Ishikawa (cell line): Measurements from ENCODE around the gene MTRR.

Source experiments
- CEBPB ChIP-seq: IDR thresholded peaks from 2 replicates; pipeline ENCODE4 v1.6.1; 2012
- EGR1 ChIP-seq: IDR thresholded peaks from 2 replicates; pipeline ENCODE4 v1.6.1; 2012
- EP300 ChIP-seq: IDR thresholded peaks from 2 replicates; pipeline ENCODE4 v1.6.1; 2012; ENCODE audit warnings: borderline replicate concordance
- FOXM1 ChIP-seq: IDR thresholded peaks from 2 replicates; pipeline ENCODE4 v1.6.1; 2012; ENCODE audit warnings: low read depth, borderline replicate concordance
- MAX ChIP-seq: IDR thresholded peaks from 2 replicates; pipeline ENCODE4 v1.6.1; 2012
- NFIC ChIP-seq: IDR thresholded peaks from 2 replicates; pipeline ENCODE4 v1.6.1; 2012
- RAD21 ChIP-seq: IDR thresholded peaks from 2 replicates; pipeline ENCODE4 v1.6.1; 2012; ENCODE audit warnings: low read depth
- TAF1 ChIP-seq: IDR thresholded peaks from 2 replicates; pipeline ENCODE4 v1.6.1; 2012; ENCODE audit warnings: low read depth, mild to moderate bottlenecking
- TEAD4 ChIP-seq: IDR thresholded peaks from 2 replicates; pipeline ENCODE4 v1.6.1; 2012
- YY1 ChIP-seq: IDR thresholded peaks from 2 replicates; pipeline ENCODE4 v1.6.1; 2012; ENCODE audit warnings: low read depth
- TF ChIP-seq, protein P1 (sequence below): IDR thresholded peaks from 2 replicates; pipeline ENCODE4 v1.6.1; 2012
- TF ChIP-seq, protein P2 (sequence below): IDR thresholded peaks from 2 replicates; pipeline ENCODE4 v1.6.1; 2012; ENCODE audit warnings: low read depth, mild to moderate bottlenecking

GRCh38 chr5:7875151-7875550 lies 6.2 kb downstream of the MTRR start:
- TF ChIP-seq EGR1 (no peak), RAD21 (no peak), FOXM1 (no peak), EP300 (no peak), CEBPB (no peak), YY1 (no peak), NFIC (no peak), TEAD4 (no peak), MAX (no peak), TAF1 (no peak)
- TF ChIP-seq, protein P1, sequence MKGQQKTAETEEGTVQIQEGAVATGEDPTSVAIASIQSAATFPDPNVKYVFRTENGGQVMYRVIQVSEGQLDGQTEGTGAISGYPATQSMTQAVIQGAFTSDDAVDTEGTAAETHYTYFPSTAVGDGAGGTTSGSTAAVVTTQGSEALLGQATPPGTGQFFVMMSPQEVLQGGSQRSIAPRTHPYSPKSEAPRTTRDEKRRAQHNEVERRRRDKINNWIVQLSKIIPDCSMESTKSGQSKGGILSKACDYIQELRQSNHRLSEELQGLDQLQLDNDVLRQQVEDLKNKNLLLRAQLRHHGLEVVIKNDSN, result no peak
- TF ChIP-seq, protein P2, sequence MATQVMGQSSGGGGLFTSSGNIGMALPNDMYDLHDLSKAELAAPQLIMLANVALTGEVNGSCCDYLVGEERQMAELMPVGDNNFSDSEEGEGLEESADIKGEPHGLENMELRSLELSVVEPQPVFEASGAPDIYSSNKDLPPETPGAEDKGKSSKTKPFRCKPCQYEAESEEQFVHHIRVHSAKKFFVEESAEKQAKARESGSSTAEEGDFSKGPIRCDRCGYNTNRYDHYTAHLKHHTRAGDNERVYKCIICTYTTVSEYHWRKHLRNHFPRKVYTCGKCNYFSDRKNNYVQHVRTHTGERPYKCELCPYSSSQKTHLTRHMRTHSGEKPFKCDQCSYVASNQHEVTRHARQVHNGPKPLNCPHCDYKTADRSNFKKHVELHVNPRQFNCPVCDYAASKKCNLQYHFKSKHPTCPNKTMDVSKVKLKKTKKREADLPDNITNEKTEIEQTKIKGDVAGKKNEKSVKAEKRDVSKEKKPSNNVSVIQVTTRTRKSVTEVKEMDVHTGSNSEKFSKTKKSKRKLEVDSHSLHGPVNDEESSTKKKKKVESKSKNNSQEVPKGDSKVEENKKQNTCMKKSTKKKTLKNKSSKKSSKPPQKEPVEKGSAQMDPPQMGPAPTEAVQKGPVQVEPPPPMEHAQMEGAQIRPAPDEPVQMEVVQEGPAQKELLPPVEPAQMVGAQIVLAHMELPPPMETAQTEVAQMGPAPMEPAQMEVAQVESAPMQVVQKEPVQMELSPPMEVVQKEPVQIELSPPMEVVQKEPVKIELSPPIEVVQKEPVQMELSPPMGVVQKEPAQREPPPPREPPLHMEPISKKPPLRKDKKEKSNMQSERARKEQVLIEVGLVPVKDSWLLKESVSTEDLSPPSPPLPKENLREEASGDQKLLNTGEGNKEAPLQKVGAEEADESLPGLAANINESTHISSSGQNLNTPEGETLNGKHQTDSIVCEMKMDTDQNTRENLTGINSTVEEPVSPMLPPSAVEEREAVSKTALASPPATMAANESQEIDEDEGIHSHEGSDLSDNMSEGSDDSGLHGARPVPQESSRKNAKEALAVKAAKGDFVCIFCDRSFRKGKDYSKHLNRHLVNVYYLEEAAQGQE, result no peak
